Central memory CD4-positive, alpha-beta T cell (primary cell): ENCODE data around the gene SAE1.
A peak's percentile ranks its signal among the peaks of the same experiment; 100 is the strongest.
"Not testable (repeated sequence)": the region's sequence is repeated elsewhere in the genome, so short reads cannot be mapped to it uniquely, and the experiment has no call there.

Source experiments
- DNase-seq: peaks from one replicate; pipeline ENCODE4 v3.0.0; 2022

SAE1 gene

GRCh38 chr19:47132194-47132852, 1.7 kb downstream of the SAE1 start:
- no peak for DNase-seq

- DNase-seq = no peak
Measured at GRCh38 chr19:47133021-47133471, 2.4 kb downstream of the SAE1 start.

GRCh38 chr19:47134545-47134944, 3.9 kb downstream of the SAE1 start:
- no peak for DNase-seq

GRCh38 chr19:47135156-47135555, 4.5 kb downstream of the SAE1 start:
- no peak for DNase-seq

- DNase-seq = not testable (repeated sequence)
Measured at GRCh38 chr19:47141252-47141651, 10.6 kb downstream of the SAE1 start.

- no peak for DNase-seq
Measured at GRCh38 chr19:47141695-47142094, 11.1 kb downstream of the SAE1 start.

GRCh38 chr19:47142779-47143178, 12.1 kb downstream of the SAE1 start:
- no peak for DNase-seq

- no peak for DNase-seq
Measured at GRCh38 chr19:47143322-47144073, 12.9 kb downstream of the SAE1 start.

- DNase-seq = no peak
Measured at GRCh38 chr19:47144630-47145029, 14.0 kb downstream of the SAE1 start.

GRCh38 chr19:47145639-47146486, 15.2 kb downstream of the SAE1 start:
- peak; percentile 76 for DNase-seq

- DNase-seq = no peak
Measured at GRCh38 chr19:47146920-47147319, 16.3 kb downstream of the SAE1 start.

GRCh38 chr19:47151627-47152026, 21.0 kb downstream of the SAE1 start:
- DNase-seq = no peak

- no peak for DNase-seq
Measured at GRCh38 chr19:47152205-47152604, 21.6 kb downstream of the SAE1 start.

- DNase-seq = no peak
Measured at GRCh38 chr19:47152632-47153031, 22.0 kb downstream of the SAE1 start.

GRCh38 chr19:47153266-47153665, 22.6 kb downstream of the SAE1 start:
- no peak for DNase-seq

- DNase-seq = no peak
Measured at GRCh38 chr19:47155148-47155547, 24.5 kb downstream of the SAE1 start.

GRCh38 chr19:47156861-47157430, 26.3 kb downstream of the SAE1 start:
- peak; percentile 32 for DNase-seq

- peak; percentile 38 for DNase-seq
Measured at GRCh38 chr19:47157431-47158321, 27.0 kb downstream of the SAE1 start.

- DNase-seq = no peak
Measured at GRCh38 chr19:47158367-47158791, 27.7 kb downstream of the SAE1 start.

- peak; percentile 77 for DNase-seq
Measured at GRCh38 chr19:47158879-47159503, 28.4 kb downstream of the SAE1 start.

GRCh38 chr19:47161876-47162489, 31.3 kb downstream of the SAE1 start:
- no peak for DNase-seq
